H9 (cell line): ENCODE measurements around the gene DPF3. TPM values are rescaled to one million over a fixed set of nuclear protein-coding genes. Genes with fewer than 3 reads are reported as not detected.

Experiments used
- DNase-seq: peaks from one replicate; pipeline ENCODE4 v3.0.0-alpha.2; 2017
- H2AFZ ChIP-seq: one replicate; pipeline ENCODE4 v1.6.1; 2013; ENCODE audit warnings: mild to moderate bottlenecking, low read length, control low read depth, moderate library complexity
- H2AK5ac ChIP-seq: 2 replicates; pipeline ENCODE4 v1.6.1; 2013; ENCODE audit warnings: low read length, control low read depth, mixed read lengths; ENCODE audit not compliant: insufficient read length
- H2BK120ac ChIP-seq: one replicate; pipeline ENCODE4 v1.6.1; 2013; ENCODE audit warnings: low read depth, mild to moderate bottlenecking, low read length, control low read depth, inconsistent platforms; ENCODE audit not compliant: poor library complexity, severe bottlenecking
- H2BK12ac ChIP-seq: 2 replicates; pipeline ENCODE4 v1.6.1; 2013; ENCODE audit warnings: low read length, control low read depth, mixed read lengths, low read depth; ENCODE audit not compliant: insufficient read length
- H2BK15ac ChIP-seq: 2 replicates; pipeline ENCODE4 v1.6.1; 2013; ENCODE audit warnings: low read depth, low read length, control low read depth
- H2BK20ac ChIP-seq: one replicate; pipeline ENCODE4 v1.6.1; 2013; ENCODE audit warnings: low read depth, mild to moderate bottlenecking, low read length, control low read depth, inconsistent platforms; ENCODE audit not compliant: poor library complexity, severe bottlenecking
- H2BK5ac ChIP-seq: 2 replicates; pipeline ENCODE4 v1.6.1; 2013; ENCODE audit warnings: low read length, control low read depth, mixed read lengths; ENCODE audit not compliant: insufficient read length
- H3K14ac ChIP-seq: 2 replicates; pipeline ENCODE4 v1.6.1; 2013; ENCODE audit warnings: low read length, control low read depth; ENCODE audit not compliant: insufficient read depth
- H3K18ac ChIP-seq: 2 replicates; pipeline ENCODE4 v1.6.1; 2013; ENCODE audit warnings: low read depth, mild to moderate bottlenecking, mixed read lengths, low read length, control low read depth; ENCODE audit not compliant: insufficient read length
- H3K23ac ChIP-seq: 2 replicates; pipeline ENCODE4 v1.6.1; 2013; ENCODE audit warnings: low read length, control low read depth, mixed read lengths, low read depth; ENCODE audit not compliant: insufficient read length
- H3K23me2 ChIP-seq: 2 replicates; pipeline ENCODE4 v1.6.1; 2013; ENCODE audit warnings: low read depth, mild to moderate bottlenecking, mixed read lengths, low read length, control low read depth; ENCODE audit not compliant: insufficient read length, poor library complexity, severe bottlenecking
- H3K27ac ChIP-seq: 2 replicates; pipeline ENCODE4 v1.5.1; 2013; ENCODE audit warnings: low read length, control low read depth, mixed read lengths, low read depth; ENCODE audit not compliant: insufficient read length
- H3K27me3 ChIP-seq: 2 replicates; pipeline ENCODE4 v1.6.1; 2013; ENCODE audit warnings: low read length, control low read depth, inconsistent platforms; ENCODE audit not compliant: insufficient read depth
- H3K4ac ChIP-seq: 2 replicates; pipeline ENCODE4 v1.6.1; 2013; ENCODE audit warnings: low read depth, mild to moderate bottlenecking, control low read depth, inconsistent platforms, low read length, moderate library complexity
- H3K4me1 ChIP-seq: 2 replicates; pipeline ENCODE4 v1.6.1; 2013; ENCODE audit warnings: low read length, control low read depth, inconsistent platforms; ENCODE audit not compliant: insufficient read depth
- H3K4me2 ChIP-seq: 2 replicates; pipeline ENCODE4 v1.6.1; 2013; ENCODE audit warnings: low read length, control low read depth, mixed read lengths; ENCODE audit not compliant: insufficient read length, insufficient read depth
- H3K56ac ChIP-seq: 2 replicates; pipeline ENCODE4 v1.6.1; 2013; ENCODE audit warnings: low read depth, mild to moderate bottlenecking, mixed read lengths, low read length, control low read depth; ENCODE audit not compliant: insufficient read length
- H3K79me1 ChIP-seq: 2 replicates; pipeline ENCODE4 v1.6.1; 2013; ENCODE audit warnings: low read depth, mild to moderate bottlenecking, moderate library complexity, low read length, control low read depth, inconsistent platforms; ENCODE audit not compliant: insufficient read depth, poor library complexity, severe bottlenecking
- H3K79me2 ChIP-seq: 2 replicates; pipeline ENCODE4 v1.6.1; 2013; ENCODE audit warnings: low read length, control low read depth, inconsistent platforms; ENCODE audit not compliant: insufficient read depth
- H3K9ac ChIP-seq: 2 replicates; pipeline ENCODE4 v1.6.1; 2013; ENCODE audit warnings: low read length, control low read depth, mixed read lengths; ENCODE audit not compliant: insufficient read length; ENCODE audit errors: extremely low read depth
- H3K9me3 ChIP-seq: one replicate; pipeline ENCODE4 v1.6.1; 2013; ENCODE audit warnings: low read depth, low read length, inconsistent platforms; ENCODE audit not compliant: control insufficient read depth
- H3T11ph ChIP-seq: one replicate; pipeline ENCODE4 v1.6.1; 2013; ENCODE audit warnings: mild to moderate bottlenecking, low read length, control low read depth, inconsistent platforms
- H4K20me1 ChIP-seq: one replicate; pipeline ENCODE4 v1.6.1; 2013; ENCODE audit not compliant: control insufficient read depth, insufficient read length, insufficient read depth
- H4K5ac ChIP-seq: 2 replicates; pipeline ENCODE4 v1.6.1; 2013; ENCODE audit warnings: low read depth, mild to moderate bottlenecking, mixed read lengths, low read length, control low read depth; ENCODE audit not compliant: insufficient read length
- H4K8ac ChIP-seq: replicated peaks from 2 replicates; pipeline ENCODE4 v1.6.1; 2013; ENCODE audit warnings: low read length, control low read depth, mixed read lengths, low read depth; ENCODE audit not compliant: insufficient read length
- H4K91ac ChIP-seq: 2 replicates; pipeline ENCODE4 v1.6.1; 2013; ENCODE audit warnings: low read depth, mild to moderate bottlenecking, moderate library complexity, mixed read lengths, low read length, control low read depth; ENCODE audit not compliant: insufficient read length
- H3K27ac Mint-ChIP-seq, 3 experiments: 2 replicates in 2 of 3; 3 replicates in 1 of 3; pipeline ENCODE4 v1.8.0; 2020 to 2021; ENCODE audit warnings: mixed read lengths in 3 of 3, mild to moderate bottlenecking in 1 of 3, moderate library complexity in 1 of 3
- H3K27me3 Mint-ChIP-seq: 2 replicates; pipeline ENCODE4 v1.8.0; 2021; ENCODE audit warnings: low read depth, mild to moderate bottlenecking, moderate library complexity, mixed read lengths
- H3K36me3 Mint-ChIP-seq, 3 experiments: 2 replicates in 2 of 3; 3 replicates in 1 of 3; pipeline ENCODE4 v1.8.0; 2020 to 2021; ENCODE audit warnings: low read depth in 3 of 3, mixed read lengths in 3 of 3; ENCODE audit not compliant: insufficient read depth in 1 of 3
- H3K4me1 Mint-ChIP-seq, 2 experiments: 2 replicates each; pipeline ENCODE4 v1.8.0; 2020; ENCODE audit warnings: mixed read lengths in 2 of 2
- H3K4me3 Mint-ChIP-seq, 2 experiments: 2 replicates in 1 of 2; 3 replicates in 1 of 2; pipeline ENCODE4 v1.8.0; 2020 to 2021; ENCODE audit warnings: mild to moderate bottlenecking in 2 of 2, mixed read lengths in 2 of 2, moderate library complexity in 1 of 2
- H3K9me3 Mint-ChIP-seq, 2 experiments: 2 replicates in 1 of 2; 3 replicates in 1 of 2; pipeline ENCODE4 v1.8.0; 2020; ENCODE audit warnings: mild to moderate bottlenecking in 2 of 2, mixed read lengths in 2 of 2, moderate library complexity in 1 of 2
- CTCF ChIP-seq: fragments of 200-600 bp; sonication (generic); conservative IDR thresholded peaks from 3 replicates; pipeline ENCODE4 v1.8.0; 2021; ENCODE audit warnings: antibody characterized with exemption, mild to moderate bottlenecking
- WGBS: extraction: QIAGEN DNeasy Blood & Tissue Kit; methylation state at CpG from one replicate; pipeline ENCODE4 v1.1.7; 2013; ENCODE audit warnings: missing lambda C conversion rate, low lambda C conversion rate, mixed read lengths; ENCODE audit not compliant: insufficient read length; ENCODE audit errors: extremely low coverage; 5-methylcytosine and 5-hydroxymethylcytosine counted together
- total RNA-seq: library from RNA; stranded (reverse); gene quantifications from 2 replicates; pipeline ENCODE4 v1.2.1, GENCODE V29; 2021

DPF3 gene
- total RNA-seq, 1 experiment from 2014 or later = not detected

GRCh38 chr14:72632727-72633126, 261.2 kb downstream of the DPF3 start:
- Mint-ChIP-seq H3K27ac (no peak overlapping the region), H3K4me3 (no peak overlapping the region), H3K9me3 (0 out of 5 replicates have a peak, but pooled peaks cover 0 to under 1% of the 10 kb centered on the region in 2 experiments), H3K36me3 (no peaks in the 10 kb centered on the region), H3K27me3 (peaks cover 17% of the 10 kb centered on the region), H3K4me1 (no peaks in the 10 kb centered on the region; a peak in 1 of 4 replicates)
- H3K9ac ChIP-seq = no peak overlapping the region
- no peak overlapping the region for H2BK15ac ChIP-seq
- no peak for DNase-seq
- H3T11ph ChIP-seq = no peak overlapping the region
- H2BK120ac ChIP-seq = no peak overlapping the region
- no peak overlapping the region for H3K18ac ChIP-seq
- no peak overlapping the region for H2AFZ ChIP-seq
- no peak overlapping the region for H2BK20ac ChIP-seq
- no peaks in the 10 kb centered on the region for H3K79me1 ChIP-seq
- H3K23ac ChIP-seq = no peak overlapping the region
- no peak for TF ChIP-seq CTCF
- no peaks in the 10 kb centered on the region for H3K79me2 ChIP-seq
- no peak overlapping the region for H2AK5ac ChIP-seq
- H2BK12ac ChIP-seq = no peak overlapping the region
- H3K4me2 ChIP-seq = no peak overlapping the region
- H3K14ac ChIP-seq = no peak overlapping the region
- no CpG with 5 or more reads among the region's 1 CpG for WGBS
- no peaks in the 10 kb centered on the region for H4K20me1 ChIP-seq
- no peak overlapping the region for H2BK5ac ChIP-seq
- H3K4me1 ChIP-seq = no peaks in the 10 kb centered on the region
- H3K27me3 ChIP-seq = peaks cover 2% of the 10 kb centered on the region; the same call in 1 of the 2 replicates
- H4K5ac ChIP-seq = no peak overlapping the region
- no peak overlapping the region for H4K91ac ChIP-seq
- H3K23me2 ChIP-seq = no peaks in the 10 kb centered on the region
- no peak overlapping the region for H3K27ac ChIP-seq
- no peak overlapping the region for H3K56ac ChIP-seq
- no peak overlapping the region for H4K8ac ChIP-seq
- no peaks in the 10 kb centered on the region for H3K9me3 ChIP-seq
- H3K4ac ChIP-seq = no peak overlapping the region
